Right renal pelvis (tissue), 4 donors: ENCODE measurements around the gene GPC6. TPM values are rescaled to one million over a fixed set of nuclear protein-coding genes. Genes with fewer than 3 reads are reported as not detected.

Experiments used
- DNase-seq, 4 donors: peaks; one replicate each; pipeline ENCODE4 v3.0.0-alpha.2; 2013; ENCODE audit warnings: low read depth in 4 of 4, low spot score in 3 of 4, missing footprints in 1 of 4
- polyA plus RNA-seq, 4 donors: library from polyadenylated mRNA; unstranded; fragments of 120-200 nt; gene quantifications; one replicate each; pipeline ENCODE4 v1.2.1, GENCODE V29; 2013; ENCODE audit not compliant: insufficient read length in 4 of 4

The GPC6 gene
- polyA plus RNA-seq, 4 donors: 64.7 to 74.0 (median 65.9) TPM

GRCh38 chr13:93945621-93946020 is 719.0 kb downstream of the GPC6 start:
- no peak for DNase-seq

- DNase-seq: no peak
Measured at GRCh38 chr13:93946994-93947393, 720.4 kb downstream of the GPC6 start.

- DNase-seq: no peak
Measured at GRCh38 chr13:93947651-93948050, 721.0 kb downstream of the GPC6 start.

- DNase-seq: no peak
Measured at GRCh38 chr13:93948162-93948922, 721.7 kb downstream of the GPC6 start.

- peak in 1 of 4 donors; percentile 2 for DNase-seq
Measured at GRCh38 chr13:93951108-93951507, 724.5 kb downstream of the GPC6 start.

GRCh38 chr13:93951951-93952350 is 725.3 kb downstream of the GPC6 start:
- no peak for DNase-seq

GRCh38 chr13:93953841-93954240 is 727.2 kb downstream of the GPC6 start:
- no peak for DNase-seq

GRCh38 chr13:93955904-93956303 is 729.3 kb downstream of the GPC6 start:
- DNase-seq: no peak

- DNase-seq: no peak
Measured at GRCh38 chr13:93956426-93956825, 729.8 kb downstream of the GPC6 start.

- no peak for DNase-seq
Measured at GRCh38 chr13:93957371-93957770, 730.8 kb downstream of the GPC6 start.

- DNase-seq: no peak
Measured at GRCh38 chr13:93959796-93960533, 733.4 kb downstream of the GPC6 start.

GRCh38 chr13:93963266-93964145 is 736.9 kb downstream of the GPC6 start:
- DNase-seq: no peak

GRCh38 chr13:93964146-93964512 is 737.5 kb downstream of the GPC6 start:
- no peak for DNase-seq

- no peak for DNase-seq
Measured at GRCh38 chr13:93965587-93965986, 739.0 kb downstream of the GPC6 start.

GRCh38 chr13:93966267-93966936 is 739.8 kb downstream of the GPC6 start:
- DNase-seq: no peak

- no peak for DNase-seq
Measured at GRCh38 chr13:93967286-93967685, 740.7 kb downstream of the GPC6 start.

- no peak for DNase-seq
Measured at GRCh38 chr13:93975242-93975641, 748.6 kb downstream of the GPC6 start.

GRCh38 chr13:93976528-93976927 is 749.9 kb downstream of the GPC6 start:
- DNase-seq: no peak

- no peak for DNase-seq
Measured at GRCh38 chr13:93977986-93978385, 751.4 kb downstream of the GPC6 start.

- DNase-seq: no peak
Measured at GRCh38 chr13:93981426-93981977, 754.9 kb downstream of the GPC6 start.
